HCT116 (cell line): Measurements from ENCODE around the gene KIFC3. TPM values are rescaled to one million over a fixed set of nuclear protein-coding genes. Genes with fewer than 3 reads are reported as not detected.

Experiments used
- ATAC-seq: fragments of 200-7000 bp; cut with Tn5 transposase; 2 replicates; pipeline ENCODE4 v1.9.1; 2020; ENCODE audit warnings: mild to moderate bottlenecking, moderate library complexity
- BruUV-seq: library from RNA; stranded (reverse); fragments of 400-500 nt; replicated peaks from 2 replicates; lab custom pipeline; 2021; lab: Mats Ljungman, UMichigan
- CTCF ChIA-PET: fragments of 300-600 bp; sonication (Branson Sonifier 250); formaldehyde crosslinking; loops from one replicate; lab custom pipeline; 2021; ENCODE audit warnings: antibody characterized with exemption; lab: Charles Lee
- POLR2A ChIA-PET: fragments of 300-600, 350-600 bp; sonication (Branson Sonifier 250); formaldehyde crosslinking; loops from one replicate; lab custom pipeline; 2021; ENCODE audit warnings: antibody characterized with exemption; lab: Charles Lee
- RAD21 ChIA-PET, 2 experiments: fragments of 300-600 bp; sonication (Branson Sonifier 250); formaldehyde crosslinking; loops; one replicate each; lab custom pipeline; 2023; ENCODE audit warnings: low total read pairs in 2 of 2; ENCODE audit not compliant: uncharacterized antibody in 2 of 2, unreplicated experiment in 2 of 2, low non-redundant PET in 1 of 2; lab: Charles Lee
- DNase-seq: peaks from one replicate; pipeline ENCODE4 v3.0.0-alpha.2; 2010; ENCODE audit warnings: low read depth, low spot score
- H2AFZ ChIP-seq: fragments of 200-600 bp; shearing (Covaris generic), sonication (generic); 2 replicates; pipeline ENCODE4 v1.6.1; 2017; ENCODE audit warnings: low read depth, mixed run types, mixed read lengths, antibody characterized with exemption, low read length; ENCODE audit not compliant: poor library complexity, severe bottlenecking
- H3K27ac ChIP-seq: 2 replicates; pipeline ENCODE4 v1.5.1; 2012; ENCODE audit warnings: low read depth, low read length
- H3K27me3 ChIP-seq: fragments of 200-600 bp; sonication (generic); 2 replicates; pipeline ENCODE4 v1.6.1; 2016; ENCODE audit warnings: mixed run types, low read length, mixed read lengths; ENCODE audit not compliant: insufficient read depth
- H3K36me3 ChIP-seq, 2 experiments: fragments of 200-500 bp in 1 of 2; fragments of 200-600 bp in 1 of 2; sonication (Bioruptor generic) in 1 of 2; sonication (generic) in 1 of 2; 2 replicates each; pipeline versions ENCODE4 v1.5.1 to v1.6.1; 2014 to 2016; ENCODE audit warnings: low read length in 2 of 2, inconsistent platforms in 1 of 2, mixed read lengths in 1 of 2, mixed run types in 1 of 2; ENCODE audit not compliant: insufficient read depth in 2 of 2, control insufficient read depth in 1 of 2
- H3K4me1 ChIP-seq, 2 experiments: fragments of 200-600 bp in 1 of 2; sonication (generic) in 1 of 2; 2 replicates each; pipeline versions ENCODE4 v1.5.1 to v1.6.1; 2012 to 2017; ENCODE audit warnings: low read length in 2 of 2, inconsistent platforms in 1 of 2, mild to moderate bottlenecking in 1 of 2, mixed read lengths in 1 of 2, mixed run types in 1 of 2, moderate library complexity in 1 of 2; ENCODE audit not compliant: insufficient read depth in 2 of 2, control insufficient read depth in 1 of 2
- H3K4me2 ChIP-seq: fragments of 200-600 bp; sonication (generic); 2 replicates; pipeline ENCODE4 v1.6.1; 2017; ENCODE audit warnings: mixed run types, low read length, mixed read lengths
- H3K4me3 ChIP-seq, 2 experiments: fragments of 200-600 bp in 1 of 2; sonication (generic) in 1 of 2; replicated peaks in 1 of 2; 2 replicates each; pipeline ENCODE4 v1.5.1; 2011 to 2016; ENCODE audit warnings: low read length in 2 of 2, control low read depth in 1 of 2, low read depth in 1 of 2, mild to moderate bottlenecking in 1 of 2, mixed read lengths in 1 of 2, mixed run types in 1 of 2
- H3K79me2 ChIP-seq: fragments of 200-600 bp; sonication (generic); 2 replicates; pipeline ENCODE4 v1.6.1; 2017; ENCODE audit warnings: mild to moderate bottlenecking, mixed run types, low read length, moderate library complexity, mixed read lengths; ENCODE audit not compliant: insufficient read depth
- H3K9ac ChIP-seq: fragments of 200-600 bp; sonication (generic); 2 replicates; pipeline ENCODE4 v1.6.1; 2016; ENCODE audit warnings: low read length, mixed read lengths
- H3K9me2 ChIP-seq: fragments of 200-600 bp; sonication (generic), shearing (Covaris generic); 2 replicates; pipeline ENCODE4 v1.6.1; 2017; ENCODE audit warnings: mixed run types, mild to moderate bottlenecking, moderate library complexity; ENCODE audit not compliant: insufficient read depth
- H3K9me3 ChIP-seq, 2 experiments: fragments of 200-500 bp in 1 of 2; fragments of 200-600 bp in 1 of 2; sonication (Bioruptor generic) in 1 of 2; sonication (generic) in 1 of 2; 2 replicates each; pipeline ENCODE4 v1.6.1; 2014 to 2017; ENCODE audit warnings: low read length in 2 of 2, mixed read lengths in 2 of 2, inconsistent platforms in 1 of 2, low read depth in 1 of 2, mild to moderate bottlenecking in 1 of 2, mixed run types in 1 of 2, moderate library complexity in 1 of 2; ENCODE audit not compliant: control insufficient read depth in 1 of 2, insufficient read depth in 1 of 2
- H4K20me1 ChIP-seq: fragments of 200-600 bp; sonication (generic), shearing (Covaris generic); 2 replicates; pipeline ENCODE4 v1.6.1; 2017; ENCODE audit warnings: mixed run types, mild to moderate bottlenecking, moderate library complexity; ENCODE audit not compliant: insufficient read depth
- CEBPB ChIP-seq: IDR thresholded peaks from 2 replicates; pipeline ENCODE4 v1.6.1; 2012; ENCODE audit warnings: low read depth
- EZH2 ChIP-seq: fragments of 200-600 bp; sonication (generic); IDR thresholded peaks from 2 replicates; pipeline ENCODE4 v1.6.1; 2017; ENCODE audit warnings: antibody characterized with exemption, mixed run types
- JUND ChIP-seq: IDR thresholded peaks from 2 replicates; pipeline ENCODE4 v1.6.1; 2012
- RAD21 ChIP-seq: IDR thresholded peaks from 2 replicates; pipeline ENCODE4 v1.6.1; 2012; ENCODE audit warnings: low read depth, mild to moderate bottlenecking
- SP1 ChIP-seq: IDR thresholded peaks from 2 replicates; pipeline ENCODE4 v1.6.1; 2012; ENCODE audit warnings: low read depth
- SRF ChIP-seq: IDR thresholded peaks from 2 replicates; pipeline ENCODE4 v1.6.1; 2012; ENCODE audit warnings: low read depth
- TCF7L2 ChIP-seq: IDR thresholded peaks from 2 replicates; pipeline ENCODE4 v1.7.0; 2011; ENCODE audit warnings: borderline replicate concordance, inconsistent platforms; ENCODE audit not compliant: insufficient read depth, insufficient read length; ENCODE audit errors: extremely low read depth
- intact Hi-C: fragments of 100-400 bp; cut with micrococcal nuclease; formaldehyde crosslinking; loops from 2 replicates; pipeline ENCODE4 v1.10.0; 2022
- total RNA-seq: library from RNA; stranded (reverse); gene quantifications from one replicate; pipeline ENCODE4 v1.2.1, GENCODE V29; 2021; ENCODE audit not compliant: unreplicated experiment
- TF ChIP-seq, protein P1 (sequence below), 3 experiments: fragments of 200-600 bp in 1 of 3; sonication (generic) in 1 of 3; IDR thresholded peaks in 2 of 3; conservative IDR thresholded peaks in 1 of 3; 2 replicates each; pipeline ENCODE4 v1.5.1; 2012 to 2017; ENCODE audit warnings: low read depth in 2 of 3, low read length in 2 of 3, antibody characterized with exemption in 1 of 3, borderline replicate concordance in 1 of 3, control low read depth in 1 of 3, mild to moderate bottlenecking in 1 of 3, mixed read lengths in 1 of 3, mixed run types in 1 of 3, moderate library complexity in 1 of 3; ENCODE audit not compliant: insufficient read depth in 1 of 3

KIFC3 gene
- total RNA-seq, 1 experiment from 2014 or later: 31.9 TPM

DNA sequence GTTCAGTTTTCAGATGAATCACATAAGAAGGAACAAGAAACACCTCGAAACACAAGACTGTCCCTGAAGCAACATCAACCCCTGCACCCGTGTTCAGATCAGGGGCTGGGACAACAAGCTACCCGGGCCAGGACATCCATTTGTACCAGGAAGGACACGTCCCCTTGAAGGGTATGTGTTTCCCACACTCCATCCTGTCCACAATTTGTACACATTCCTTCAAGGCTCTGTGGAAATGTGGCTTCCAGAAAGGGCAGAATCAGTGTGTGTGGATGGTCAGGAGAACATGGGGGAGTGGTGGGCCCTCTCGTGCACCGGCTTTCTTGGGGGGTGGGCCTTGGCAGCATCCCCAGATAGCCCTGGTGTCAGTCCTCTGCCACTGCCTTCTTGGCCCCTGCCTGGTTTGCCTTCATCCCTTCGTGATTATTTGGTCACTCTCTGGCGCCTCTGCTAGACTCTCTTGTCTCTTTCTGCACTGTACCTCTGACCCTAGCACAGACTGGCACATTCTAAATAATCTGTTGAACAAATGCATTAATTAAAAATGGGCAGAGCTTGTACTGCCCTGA lies 10.3 kb downstream of the KIFC3 start:
- no peak for DNase-seq
- Histone ChIP-seq H3K4me3 (no peak overlapping the region), H3K9me2 (no peaks in the 10 kb centered on the region), H3K9ac (no peak overlapping the region), H3K36me3 (peaks cover 4 to 5% of the 10 kb centered on the region in 2 experiments; a peak in 3 of 4 replicates), H3K4me1 (peaks cover 13 to 15% of the 10 kb centered on the region in 2 experiments; a peak in 3 of 4 replicates), H3K79me2 (no peaks in the 10 kb centered on the region), H3K9me3 (no peaks in the 10 kb centered on the region), H2AFZ (no peak overlapping the region), H3K27me3 (no peaks in the 10 kb centered on the region), H4K20me1 (no peaks in the 10 kb centered on the region), H3K4me2 (no peak overlapping the region), H3K27ac (no peak overlapping the region)
- ChIA-PET POLR2A (interaction anchor here (0.6 kb wide), 1 partner anchor 270 kb away, joined by 3 read pairs; no protein-coding TSS in a partner anchor), CTCF (no interaction called here), RAD21 (interaction anchor here in 1 of 2 experiments (0.7 kb wide), 1 partner anchor 161 kb away, joined by 5 read pairs; no protein-coding TSS in a partner anchor)
- intact Hi-C loops: no loop called here
- no peak for ATAC-seq
- no TSS peak for BruUV-seq
- no peak for TF ChIP-seq RAD21
- no peak for TF ChIP-seq CEBPB
- TF ChIP-seq SP1: no peak
- no peak for TF ChIP-seq JUND
- no peak for TF ChIP-seq TCF7L2
- no peak for TF ChIP-seq SRF
- TF ChIP-seq, protein P1, sequence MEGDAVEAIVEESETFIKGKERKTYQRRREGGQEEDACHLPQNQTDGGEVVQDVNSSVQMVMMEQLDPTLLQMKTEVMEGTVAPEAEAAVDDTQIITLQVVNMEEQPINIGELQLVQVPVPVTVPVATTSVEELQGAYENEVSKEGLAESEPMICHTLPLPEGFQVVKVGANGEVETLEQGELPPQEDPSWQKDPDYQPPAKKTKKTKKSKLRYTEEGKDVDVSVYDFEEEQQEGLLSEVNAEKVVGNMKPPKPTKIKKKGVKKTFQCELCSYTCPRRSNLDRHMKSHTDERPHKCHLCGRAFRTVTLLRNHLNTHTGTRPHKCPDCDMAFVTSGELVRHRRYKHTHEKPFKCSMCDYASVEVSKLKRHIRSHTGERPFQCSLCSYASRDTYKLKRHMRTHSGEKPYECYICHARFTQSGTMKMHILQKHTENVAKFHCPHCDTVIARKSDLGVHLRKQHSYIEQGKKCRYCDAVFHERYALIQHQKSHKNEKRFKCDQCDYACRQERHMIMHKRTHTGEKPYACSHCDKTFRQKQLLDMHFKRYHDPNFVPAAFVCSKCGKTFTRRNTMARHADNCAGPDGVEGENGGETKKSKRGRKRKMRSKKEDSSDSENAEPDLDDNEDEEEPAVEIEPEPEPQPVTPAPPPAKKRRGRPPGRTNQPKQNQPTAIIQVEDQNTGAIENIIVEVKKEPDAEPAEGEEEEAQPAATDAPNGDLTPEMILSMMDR (IDR thresholded peaks at IDR 0.05 in 2 of 3, conservative IDR thresholded peaks at IDR 0.05 in 1 of 3; ENCODE audit: borderline replicate concordance in 1 of 3, insufficient read depth in 1 of 3, low read depth in 2 of 3, low read length in 2 of 3): no peak
- TF ChIP-seq EZH2: no peak
